Hematopoietic multipotent progenitor cell treated with erythropoietin and hydrocortisone succinate and interleukin-3 and kit ligand, for 15 days (in vitro differentiated cells): ENCODE data around the gene WDR73.

Experiments
- DNase-seq: peaks from one replicate; pipeline ENCODE4 v3.0.0-alpha.2; 2015; ENCODE audit warnings: low spot score

WDR73 gene

GRCh38 chr15:84609818-84610525 is 44.1 kb downstream of the WDR73 start:
- DNase-seq: no peak

- DNase-seq: no peak
These were observed 45.3 kb downstream of the WDR73 start for GRCh38 chr15:84608707-84609284.

- no peak for DNase-seq
These were observed 47.4 kb downstream of the WDR73 start for GRCh38 chr15:84606653-84607120.

- no peak for DNase-seq
These were observed 48.6 kb downstream of the WDR73 start for GRCh38 chr15:84605554-84605882.

- no peak for DNase-seq
These were observed 49.1 kb downstream of the WDR73 start for GRCh38 chr15:84604826-84605553.

DNA sequence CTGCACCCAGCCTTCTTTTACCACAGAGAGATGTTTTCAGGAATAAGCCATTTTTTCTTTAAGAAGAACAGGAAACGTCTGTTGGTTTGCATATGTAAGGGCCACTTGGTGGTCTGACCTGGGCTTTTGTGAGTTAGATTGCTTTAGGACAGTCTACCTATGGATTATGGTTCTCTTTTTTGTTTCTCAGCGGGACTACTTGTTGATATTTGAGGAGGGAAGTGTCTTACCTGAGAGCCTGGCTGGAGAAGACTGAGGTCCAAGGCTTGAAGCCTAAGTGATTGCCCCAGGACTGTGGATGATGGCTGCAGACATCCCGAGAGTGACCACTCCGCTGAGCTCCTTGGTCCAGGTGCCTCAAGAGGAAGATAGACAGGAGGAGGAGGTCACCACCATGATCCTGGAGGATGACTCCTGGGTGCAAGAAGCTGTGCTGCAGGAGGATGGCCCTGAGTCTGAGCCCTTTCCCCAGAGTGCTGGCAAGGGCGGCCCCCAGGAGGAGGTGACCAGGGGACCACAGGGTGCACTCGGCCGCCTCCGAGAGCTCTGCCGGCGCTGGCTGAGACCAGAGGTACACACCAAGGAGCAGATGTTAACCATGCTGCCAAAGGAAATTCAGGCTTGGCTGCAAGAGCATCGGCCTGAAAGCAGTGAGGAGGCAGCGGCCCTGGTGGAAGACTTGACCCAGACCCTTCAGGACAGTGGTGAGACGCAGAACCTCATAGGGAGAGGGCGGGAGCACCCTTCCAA is 50.3 kb downstream of the WDR73 start:
- no peak for DNase-seq

DNA sequence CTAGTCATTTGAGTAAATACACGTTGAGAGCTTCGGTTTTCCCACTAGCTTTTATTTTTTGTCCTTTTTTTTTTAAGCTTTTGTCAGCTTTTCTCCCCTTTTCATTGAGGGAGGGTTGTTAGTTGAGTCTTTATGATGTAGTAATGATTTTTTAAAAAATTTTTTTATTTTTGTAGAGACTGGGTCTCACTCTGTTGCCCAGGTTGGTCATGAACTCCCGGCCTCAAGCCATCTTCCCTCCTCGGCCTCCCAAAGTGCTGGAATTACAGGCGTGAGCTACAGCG is 52.6 kb downstream of the WDR73 start:
- DNase-seq: no peak

DNA sequence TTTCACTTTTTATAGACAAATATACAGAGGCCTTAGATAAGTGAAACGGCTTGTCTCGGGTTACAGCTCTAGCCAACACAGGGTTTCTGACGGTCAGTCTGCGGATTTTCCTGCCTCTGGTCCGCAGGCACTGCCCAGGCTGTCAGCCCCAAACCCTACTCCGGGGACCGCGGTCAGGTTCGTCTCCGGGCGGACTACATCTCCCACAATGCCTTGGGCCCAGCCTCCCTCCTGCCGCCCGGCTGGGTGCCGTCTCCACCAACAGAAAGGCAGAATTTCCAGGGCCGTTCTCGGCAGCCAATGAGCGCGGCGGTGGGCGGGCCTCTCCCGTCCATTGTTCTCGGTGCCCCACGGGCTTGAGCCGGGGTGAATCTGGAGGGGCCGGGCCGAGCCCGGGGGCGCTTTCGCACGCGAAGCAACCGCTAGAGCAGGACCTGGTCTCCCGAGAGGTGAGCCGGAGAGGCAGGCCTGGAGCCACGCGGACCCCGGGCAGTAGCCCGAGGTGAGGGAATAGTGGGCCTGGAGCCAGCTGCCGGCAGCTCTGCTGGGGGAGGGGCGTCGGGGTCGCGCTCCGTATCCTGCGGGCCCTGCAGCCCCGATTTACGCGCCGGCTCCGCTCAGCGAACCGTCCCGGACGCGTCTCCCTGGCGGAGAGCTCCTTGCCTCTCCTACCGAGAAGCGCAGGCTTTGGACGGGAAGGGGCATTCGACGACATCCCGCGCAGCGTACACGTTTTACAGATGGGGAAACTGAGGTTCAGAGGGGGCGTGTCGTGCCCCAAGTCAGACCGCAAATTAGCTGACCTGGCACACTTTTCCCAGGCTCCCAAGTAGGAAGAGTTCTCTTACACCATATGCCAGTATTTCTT is 53.2 kb downstream of the WDR73 start, which contains the start of gene ZSCAN2:
ZSCAN2 (plus strand) TSS at position 323 of the 868 bp plus-strand sequence. CDS start 2,919 bp downstream, outside the sequence.
- peak; percentile 92 for DNase-seq

GRCh38 chr15:84600331-84600686 is 53.8 kb downstream of the WDR73 start:
- DNase-seq: peak; percentile 66

DNA sequence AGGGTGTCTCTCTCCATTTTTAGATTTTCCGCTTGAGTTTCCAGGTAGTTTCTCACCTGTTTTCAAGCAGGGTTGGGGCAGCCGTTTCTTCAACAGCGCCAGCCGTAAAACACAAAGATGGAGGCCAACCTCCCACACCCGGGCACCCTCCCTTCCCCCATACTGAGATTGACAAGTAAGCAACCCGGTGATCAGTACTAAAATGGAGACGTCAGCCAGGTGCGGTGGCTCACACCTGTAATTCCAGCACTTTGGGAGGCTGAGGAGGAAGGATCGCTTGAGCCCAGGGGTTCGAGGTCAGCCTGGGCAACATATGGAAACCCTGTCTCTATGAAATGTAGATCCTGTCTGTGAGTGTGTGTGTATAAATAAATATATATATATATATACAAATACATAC is 54.2 kb downstream of the WDR73 start:
- DNase-seq: no peak

DNA sequence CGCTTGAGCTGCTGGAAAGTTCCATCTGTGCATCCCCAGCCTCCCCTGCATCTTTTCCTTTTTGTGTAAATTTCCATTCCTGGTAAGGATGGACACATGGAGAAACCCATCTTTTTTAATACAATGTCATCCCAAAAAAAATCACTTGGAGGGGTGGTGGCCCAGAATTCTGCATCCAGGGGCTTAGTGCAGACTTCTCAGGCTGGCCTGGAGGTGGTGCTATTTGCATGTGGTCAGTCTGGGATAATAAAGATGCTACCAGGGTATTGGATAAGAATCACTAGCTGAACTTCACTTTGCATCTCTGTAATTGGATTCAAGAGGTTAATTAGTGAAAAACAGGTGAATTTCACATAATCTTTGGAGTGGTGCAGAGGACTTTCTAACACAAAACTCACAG is 55.1 kb downstream of the WDR73 start:
- DNase-seq: peak; percentile 64

- no peak for DNase-seq
These were observed 55.8 kb downstream of the WDR73 start for GRCh38 chr15:84598250-84598649.

- DNase-seq: no peak
These were observed 56.8 kb downstream of the WDR73 start for GRCh38 chr15:84597296-84597695.

DNA sequence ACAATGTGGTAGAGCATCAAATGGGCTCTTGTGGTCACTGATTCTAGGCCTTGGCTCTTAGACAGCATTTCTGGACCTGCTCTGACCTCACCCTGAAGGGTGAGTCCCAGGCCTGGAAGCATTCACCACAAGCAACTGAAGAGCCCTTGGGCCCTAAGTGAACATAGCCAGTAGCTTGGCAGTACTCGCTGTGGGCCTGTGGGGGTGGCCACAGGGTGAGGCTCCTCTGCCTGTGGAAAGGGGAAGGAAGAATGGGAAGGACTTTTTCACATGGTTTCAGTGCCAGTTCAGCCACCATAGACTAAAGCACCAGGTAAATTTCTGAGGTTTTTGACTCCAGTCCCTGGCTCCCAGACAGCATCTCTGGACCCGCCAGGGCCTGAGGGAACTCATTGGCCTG is 58.4 kb downstream of the WDR73 start:
- DNase-seq: no peak

GRCh38 chr15:84594617-84595290 is 59.3 kb downstream of the WDR73 start:
- DNase-seq: no peak

DNA sequence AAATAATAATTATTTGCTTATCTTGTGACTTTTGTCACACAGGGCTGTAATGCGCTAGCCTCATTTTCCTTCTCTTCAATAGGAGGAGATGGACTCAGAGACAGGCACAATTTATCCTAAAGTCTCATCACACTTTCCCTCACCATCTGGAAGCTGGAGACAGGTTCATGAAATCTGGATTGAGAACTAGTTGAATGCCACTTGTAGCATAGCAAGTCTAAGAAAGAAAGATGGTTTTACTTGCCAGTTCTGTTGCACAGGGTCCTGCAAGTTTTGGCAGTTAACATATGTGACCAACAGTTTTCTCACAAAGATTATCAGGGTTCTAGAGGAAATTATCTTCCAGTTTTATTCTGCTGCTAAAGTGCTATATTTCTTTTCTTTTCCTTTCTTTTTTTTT is 62.3 kb downstream of the WDR73 start:
- DNase-seq: no peak

DNA sequence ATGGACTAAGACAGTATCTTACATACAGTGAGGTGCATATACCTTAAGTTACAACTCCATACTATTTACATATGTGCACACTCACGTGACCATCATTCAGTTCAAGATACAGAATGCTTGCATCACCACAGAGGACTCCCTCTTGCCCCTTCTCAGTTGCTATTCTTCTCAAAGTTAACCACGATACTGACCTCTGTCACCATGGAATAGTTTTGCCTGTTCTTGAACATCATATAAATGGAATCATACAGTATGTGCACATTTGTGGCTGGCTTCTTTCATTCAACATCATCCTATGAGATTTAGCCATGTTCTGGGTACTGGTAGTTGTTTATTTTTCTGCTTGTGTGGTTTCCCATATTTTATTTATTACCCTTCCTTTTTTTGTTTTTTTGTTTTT is 63.7 kb downstream of the WDR73 start:
- DNase-seq: no peak
